Mucosa of gallbladder (tissue), 1 donor: Measurements from ENCODE around the gene RPL18. TPM values are rescaled to one million over a fixed set of nuclear protein-coding genes. Genes with fewer than 3 reads are reported as not detected.
A peak's percentile ranks its signal among the peaks of the same experiment; 100 is the strongest.

Experiments used
- DNase-seq: peaks from one replicate; pipeline ENCODE4 v3.0.0-alpha.2; 2020; ENCODE audit warnings: low spot score
- total RNA-seq: library from RNA; stranded (reverse); gene quantifications from one replicate; pipeline ENCODE4 v1.2.1, GENCODE V29; 2021
- donor health status: DM: no; HTN: no; CAD: no.

RPL18 gene
- total RNA-seq, 1 donor from 2014 or later, result 1,057 TPM

DNA sequence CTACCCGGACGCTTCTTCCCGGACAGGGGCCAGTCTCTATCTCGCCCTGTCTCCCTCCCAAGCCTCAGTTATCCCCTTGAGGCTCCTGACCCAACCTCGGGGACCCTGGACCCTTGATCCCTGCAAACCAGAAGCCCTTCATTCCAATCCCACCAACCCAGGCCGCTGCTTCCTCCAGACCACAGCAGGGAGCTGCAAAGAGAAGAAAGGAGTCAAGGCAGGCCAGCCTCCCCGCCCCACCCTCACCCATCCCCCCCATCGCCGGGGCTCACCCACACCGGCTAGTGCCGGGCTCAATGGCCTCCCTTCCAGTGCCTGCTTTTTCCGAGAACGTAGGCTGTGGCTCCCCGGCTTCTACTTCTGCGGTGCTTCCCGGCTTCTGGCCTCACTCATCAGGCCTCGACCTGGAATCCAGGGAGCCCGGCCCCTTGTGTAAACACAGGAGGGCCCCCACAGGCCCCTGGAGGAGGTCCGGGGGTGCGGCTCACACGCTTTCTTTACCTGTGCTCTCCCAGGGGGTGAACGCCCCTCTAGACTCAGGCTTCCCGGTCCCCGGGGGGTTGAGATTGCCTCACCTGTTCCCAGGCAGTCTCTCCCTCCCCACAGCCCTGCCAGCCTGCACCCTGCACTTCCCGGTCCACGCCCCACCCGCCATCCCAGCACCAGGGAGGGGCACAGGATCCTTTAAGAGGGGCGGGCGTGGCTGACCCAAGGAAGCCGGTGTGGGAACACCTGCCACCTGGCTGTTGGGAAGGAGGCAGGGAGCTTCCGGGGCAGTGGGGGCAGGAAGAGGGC is 4.3 kb downstream of the RPL18 start, which contains the start of gene FAM83E:
TSS of gene FAM83E (minus strand) at position 641 of the 795 bp plus-strand sequence. CDS start 1,704 bp downstream, outside the sequence.
- peak; percentile 89 for DNase-seq

DNA sequence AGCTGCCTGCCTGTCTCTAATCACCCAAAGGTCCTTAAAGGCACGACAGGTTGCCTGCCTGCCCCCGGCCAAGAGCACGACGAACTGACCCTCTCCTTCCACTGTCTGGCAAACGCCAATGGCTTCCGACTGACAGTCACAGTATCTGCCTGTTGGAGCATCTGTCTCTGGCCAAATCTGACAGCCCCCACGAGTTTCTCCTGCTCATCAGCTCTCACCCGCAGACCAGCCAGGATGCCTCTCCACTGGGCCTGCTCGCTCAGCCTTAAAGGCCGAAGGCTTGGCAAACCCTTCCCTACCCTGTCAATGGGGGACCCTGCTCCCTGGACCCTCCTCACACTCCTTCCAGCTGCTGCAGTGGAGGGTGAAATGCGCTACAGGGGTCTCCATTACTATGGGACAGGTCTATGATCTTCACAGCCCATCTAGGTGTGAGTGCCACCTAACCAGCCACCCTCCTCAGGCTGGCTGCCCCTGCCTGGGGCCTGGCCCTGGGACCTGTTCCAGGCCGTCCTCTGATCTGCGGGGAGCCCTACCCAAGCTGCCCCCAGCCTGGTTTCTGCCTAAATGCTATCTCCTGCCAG is 5.0 kb downstream of the RPL18 start:
- no peak for DNase-seq

DNA sequence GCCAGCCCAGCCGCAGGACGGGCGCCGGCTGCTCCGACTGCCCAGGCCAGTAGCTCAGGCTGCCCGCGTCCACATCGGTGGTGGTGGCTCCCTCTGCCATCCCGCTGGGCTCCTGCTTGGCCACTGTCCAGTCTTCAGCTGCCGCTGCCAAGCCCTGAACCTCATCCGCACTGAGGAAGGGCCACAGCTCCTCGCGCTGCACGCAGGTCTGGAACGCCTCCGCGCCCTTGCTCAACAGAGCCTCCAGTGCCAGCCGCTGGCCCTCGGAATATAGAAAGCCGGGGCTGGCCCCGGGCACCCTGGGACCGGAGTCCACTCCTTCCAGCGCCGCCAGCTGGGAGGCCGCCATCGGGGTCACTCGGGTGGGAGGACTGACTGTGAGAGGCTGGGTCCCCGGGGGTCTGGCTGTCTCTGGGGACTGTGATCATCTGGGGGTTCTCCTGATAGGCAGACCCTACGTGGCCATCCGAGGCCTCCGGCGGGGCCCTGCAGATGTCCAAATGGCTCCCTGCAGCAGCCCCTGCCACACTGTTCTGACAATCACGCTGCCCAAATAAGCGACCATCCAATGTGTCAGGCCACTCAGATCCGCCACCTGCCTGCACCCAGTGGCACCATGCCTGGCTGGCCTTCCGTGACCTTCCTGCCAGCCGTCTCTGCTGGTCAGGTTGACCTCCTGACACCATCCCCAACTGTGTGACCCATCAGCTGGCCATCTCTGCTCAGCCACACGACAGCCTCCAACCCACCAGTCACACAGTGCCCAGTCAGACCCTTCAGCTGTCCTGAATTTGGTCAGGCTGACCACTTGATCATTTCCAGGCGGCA is 5.7 kb downstream of the RPL18 start:
- DNase-seq, result peak; percentile 72

DNA sequence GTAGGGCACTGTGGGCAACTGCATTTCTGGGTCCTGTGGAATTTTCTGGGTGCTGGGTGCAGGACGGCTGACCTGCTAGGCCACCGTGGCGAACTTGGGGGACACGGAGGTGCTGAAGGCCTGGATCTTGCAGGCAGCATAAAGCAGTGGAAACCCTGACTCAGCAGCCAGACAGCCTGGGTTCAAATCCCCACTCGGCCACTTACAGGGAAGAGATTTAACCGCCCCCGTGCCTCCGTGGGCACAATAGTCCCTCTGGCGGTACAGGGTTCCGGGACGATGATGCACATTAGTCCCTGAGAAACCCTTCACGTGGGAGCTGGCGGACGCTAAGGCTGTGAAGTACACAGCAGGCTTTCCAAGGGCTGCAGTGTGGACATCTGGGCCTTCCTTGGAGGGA is 7.1 kb downstream of the RPL18 start:
- DNase-seq, result no peak

DNA sequence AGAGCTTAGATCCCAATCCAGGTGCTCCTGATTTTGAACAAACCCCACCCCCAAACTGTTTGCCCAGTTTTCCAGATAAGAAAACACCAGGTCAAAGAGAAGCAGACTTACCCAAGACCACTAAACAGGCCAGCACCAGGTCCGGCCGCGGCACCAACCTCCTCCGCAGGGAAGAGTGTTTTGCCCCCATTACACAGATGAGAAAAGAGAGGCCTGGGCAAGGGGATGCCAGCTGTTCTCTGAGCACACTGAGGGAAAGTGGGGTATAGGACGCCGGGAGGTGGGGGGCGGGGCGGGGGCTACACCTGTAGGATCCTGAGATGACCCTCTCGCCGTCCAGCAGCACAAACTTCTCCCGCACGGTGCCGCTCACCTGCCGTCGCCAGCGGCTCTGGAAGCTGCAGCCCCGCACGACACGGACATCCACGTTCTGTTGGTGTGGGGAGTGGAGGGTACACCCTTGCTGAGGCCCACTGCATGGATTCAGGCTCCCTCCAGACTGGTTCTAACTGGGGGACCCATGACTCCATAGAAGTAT is 9.3 kb downstream of the RPL18 start:
- DNase-seq, result no peak

DNA sequence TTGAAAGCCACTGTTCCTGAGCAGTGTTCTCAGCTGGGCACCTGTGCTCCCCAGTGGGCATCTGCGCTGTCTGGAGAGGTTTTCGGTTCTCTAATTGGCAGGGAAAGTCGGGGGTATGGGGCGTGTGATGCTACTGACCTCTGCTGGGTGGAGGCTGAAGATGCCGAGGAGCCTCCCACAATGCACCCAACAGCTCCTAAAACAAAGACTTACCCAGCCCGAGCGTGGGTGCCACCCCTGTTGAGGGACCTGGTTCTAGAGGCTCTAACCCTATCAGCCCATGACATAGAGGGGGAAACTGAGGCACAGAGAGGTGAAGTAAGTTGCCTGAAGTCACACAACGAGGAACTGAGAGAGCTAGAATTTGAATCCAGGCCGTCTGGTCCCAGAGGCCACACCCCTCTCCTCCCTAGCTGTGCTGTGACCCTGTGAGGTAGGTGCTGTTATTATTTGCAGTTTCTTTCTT is 10.1 kb downstream of the RPL18 start:
- DNase-seq, result no peak

DNA sequence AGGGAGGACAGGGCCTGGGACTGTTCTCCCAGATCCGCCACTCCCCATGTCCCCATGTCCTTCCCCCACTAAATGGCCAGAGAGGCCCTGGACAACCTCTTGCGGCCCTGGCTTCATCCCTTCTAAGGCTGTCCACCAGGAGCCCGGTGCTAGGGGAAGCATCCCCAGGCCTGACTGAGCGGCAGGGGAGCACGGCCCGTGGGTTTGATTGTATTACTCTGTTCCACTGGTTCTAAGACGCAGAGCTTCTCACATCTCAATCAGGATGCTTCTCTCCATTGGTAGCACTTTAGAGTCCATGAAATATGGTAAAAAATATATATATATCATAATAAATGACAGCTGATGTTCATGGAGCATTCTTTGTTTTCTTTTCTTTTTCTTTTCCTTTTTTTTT is 11.6 kb downstream of the RPL18 start:
- DNase-seq, result no peak

DNA sequence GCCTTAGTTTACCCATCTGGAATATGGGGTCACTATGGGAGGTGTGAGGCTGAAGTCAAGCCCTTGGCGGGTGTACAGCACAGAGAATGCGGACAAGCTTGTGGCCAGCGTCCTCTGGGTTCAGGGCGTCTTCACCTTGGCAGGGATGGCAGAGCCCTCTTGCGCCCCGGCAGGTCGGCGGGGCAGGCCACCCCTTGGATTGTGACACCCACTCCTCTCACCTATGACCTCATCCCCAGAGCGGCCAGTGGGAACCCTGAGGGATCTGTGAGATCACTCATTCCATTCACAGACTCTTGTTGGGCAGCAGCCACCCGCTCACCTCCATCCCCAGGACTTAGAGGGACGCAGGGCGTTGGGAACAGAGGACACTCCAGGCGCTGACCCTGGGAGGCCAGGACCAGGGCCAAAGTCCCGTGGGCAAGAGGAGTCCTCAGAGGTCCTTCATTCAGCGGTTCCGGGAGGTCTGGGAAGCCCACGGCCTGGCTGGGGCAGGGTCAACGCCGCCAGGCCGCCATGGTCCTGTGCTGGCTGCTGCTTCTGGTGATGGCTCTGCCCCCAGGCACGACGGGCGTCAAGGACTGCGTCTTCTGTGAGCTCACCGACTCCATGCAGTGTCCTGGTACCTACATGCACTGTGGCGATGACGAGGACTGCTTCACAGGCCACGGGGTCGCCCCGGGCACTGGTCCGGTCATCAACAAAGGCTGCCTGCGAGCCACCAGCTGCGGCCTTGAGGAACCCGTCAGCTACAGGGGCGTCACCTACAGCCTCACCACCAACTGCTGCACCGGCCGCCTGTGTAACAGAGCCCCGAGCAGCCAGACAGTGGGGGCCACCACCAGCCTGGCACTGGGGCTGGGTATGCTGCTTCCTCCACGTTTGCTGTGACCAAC is 12.3 kb downstream of the RPL18 start, which contains the start of gene SPACA4:
TSS of gene SPACA4 (plus strand) at position 280 of the 896 bp plus-strand sequence. CDS start at position 517, 237 bp downstream.
- no peak for DNase-seq

DNA sequence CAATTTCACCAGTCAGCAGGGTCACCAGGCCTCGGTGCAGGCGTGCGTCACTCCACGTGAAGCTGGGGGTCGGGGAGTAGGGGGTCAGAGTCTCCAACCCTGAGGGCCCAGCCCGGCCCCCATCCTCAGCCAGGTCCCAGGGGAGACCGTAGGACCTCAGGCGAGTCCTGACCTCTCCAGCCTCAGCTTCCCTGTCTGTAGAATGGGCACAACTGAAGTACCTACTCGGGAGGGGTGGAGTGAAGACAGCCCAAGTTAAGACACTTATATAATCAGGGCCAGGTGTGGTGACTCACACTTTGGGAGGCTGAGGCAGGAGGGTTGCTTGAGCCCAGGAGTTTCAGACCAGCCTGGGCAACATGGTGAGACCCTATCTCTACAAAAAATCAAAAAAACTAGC is 15.1 kb downstream of the RPL18 start:
- no peak for DNase-seq

DNA sequence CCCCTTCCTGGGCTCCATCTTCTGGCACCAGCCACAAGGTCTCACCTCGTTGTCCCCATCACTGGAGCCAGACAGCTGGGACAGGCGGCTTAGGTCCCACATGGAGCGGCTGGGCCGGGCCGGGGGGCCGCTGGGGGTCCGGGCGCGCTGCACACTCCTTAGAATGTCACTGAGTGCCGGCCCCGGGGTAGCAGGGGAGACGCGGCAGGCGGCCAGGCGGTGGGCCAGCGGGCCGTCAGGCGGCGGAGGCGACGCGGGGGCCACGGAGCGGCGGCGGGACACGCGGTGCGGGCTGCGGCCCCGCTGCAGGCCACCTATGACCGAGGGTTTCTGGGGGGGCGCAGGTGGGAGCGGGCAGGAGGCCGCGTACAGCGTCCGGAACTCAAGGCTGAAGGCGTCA is 15.5 kb downstream of the RPL18 start:
- DNase-seq, result no peak

DNA sequence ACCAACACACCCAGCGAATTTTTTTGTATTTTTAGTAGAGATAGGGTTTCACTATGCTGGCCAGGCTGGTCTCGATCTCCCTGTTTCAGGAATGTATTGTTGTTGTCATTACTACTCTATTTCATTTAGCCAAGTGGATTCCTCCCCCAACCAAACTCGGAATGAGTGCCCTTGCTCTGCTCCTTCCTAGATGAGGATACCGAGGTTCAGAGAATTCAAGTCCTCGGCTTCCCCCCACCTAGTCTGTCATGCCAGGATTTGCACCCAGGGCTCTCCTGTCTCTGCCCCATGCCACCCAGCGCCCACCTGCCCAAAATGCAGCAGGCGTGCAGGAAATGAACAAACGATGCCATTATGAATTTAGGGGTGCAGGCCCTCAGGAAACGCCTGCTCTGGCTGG is 16.0 kb downstream of the RPL18 start:
- no peak for DNase-seq

DNA sequence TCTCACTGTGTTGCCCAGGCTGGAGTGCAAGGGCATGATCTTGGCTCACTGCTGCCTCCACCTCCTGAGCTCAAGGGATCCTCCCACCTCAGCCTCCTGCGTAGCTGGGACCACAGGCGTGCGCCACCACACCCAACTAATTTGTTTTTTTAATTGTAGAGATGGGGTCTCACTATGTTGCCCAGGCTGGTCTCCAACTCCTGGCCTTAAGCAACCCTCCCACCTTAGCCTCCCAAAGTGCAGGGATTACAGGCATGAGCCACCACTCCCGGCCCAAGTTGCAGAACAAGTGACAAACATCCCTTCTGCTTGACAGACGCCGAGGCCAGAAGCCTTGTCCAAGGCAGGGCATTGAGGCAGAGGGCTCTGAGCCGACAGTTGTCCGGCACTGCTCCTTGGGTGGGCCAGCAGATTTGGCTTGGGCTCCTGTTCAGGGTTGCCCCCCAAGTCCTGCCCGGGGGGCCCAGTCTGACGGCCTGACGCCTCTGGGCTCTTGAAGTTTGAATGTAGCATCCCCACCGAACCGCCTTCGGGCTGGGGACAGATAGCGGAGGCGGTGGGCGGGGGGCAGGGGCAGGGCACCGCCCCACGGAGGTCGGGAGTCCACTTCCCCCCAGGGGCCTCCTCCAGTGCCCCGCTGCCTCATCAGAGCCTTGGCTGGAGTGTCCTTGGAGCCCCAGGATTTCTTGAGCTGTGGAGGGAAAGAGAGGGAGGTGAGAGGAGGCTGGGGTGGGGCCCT is 18.1 kb downstream of the RPL18 start:
- DNase-seq, result no peak

DNA sequence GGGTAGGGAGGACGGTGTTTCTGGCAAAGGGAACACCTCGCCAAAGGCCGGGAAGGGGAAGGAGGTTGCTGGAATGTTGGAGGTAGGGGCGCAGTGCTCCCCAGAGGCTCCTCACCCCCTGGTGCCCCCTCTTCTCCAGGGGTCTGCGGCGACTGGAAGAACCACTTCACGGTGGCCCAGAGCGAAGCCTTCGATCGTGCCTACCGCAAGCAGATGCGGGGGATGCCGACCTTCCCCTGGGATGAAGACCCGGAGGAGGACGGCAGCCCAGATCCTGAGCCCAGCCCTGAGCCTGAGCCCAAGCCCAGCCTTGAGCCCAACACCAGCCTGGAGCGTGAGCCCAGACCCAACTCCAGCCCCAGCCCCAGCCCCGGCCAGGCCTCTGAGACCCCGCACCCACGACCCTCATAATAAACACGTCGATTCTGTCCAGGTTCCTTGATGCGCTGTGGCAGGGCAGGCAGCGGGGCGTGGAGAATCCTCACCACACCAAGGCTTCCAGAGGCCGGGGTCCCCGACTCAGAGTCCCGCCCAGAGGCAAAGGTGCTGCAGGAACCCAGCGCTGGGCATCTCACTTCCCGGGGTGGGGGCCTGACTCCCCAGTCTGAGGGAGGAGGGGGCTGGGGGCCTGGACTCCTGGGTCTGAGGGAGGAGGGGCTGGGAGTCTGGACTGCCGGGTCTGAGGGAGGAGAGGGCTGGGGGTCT is 19.8 kb downstream of the RPL18 start:
- no peak for DNase-seq

DNA sequence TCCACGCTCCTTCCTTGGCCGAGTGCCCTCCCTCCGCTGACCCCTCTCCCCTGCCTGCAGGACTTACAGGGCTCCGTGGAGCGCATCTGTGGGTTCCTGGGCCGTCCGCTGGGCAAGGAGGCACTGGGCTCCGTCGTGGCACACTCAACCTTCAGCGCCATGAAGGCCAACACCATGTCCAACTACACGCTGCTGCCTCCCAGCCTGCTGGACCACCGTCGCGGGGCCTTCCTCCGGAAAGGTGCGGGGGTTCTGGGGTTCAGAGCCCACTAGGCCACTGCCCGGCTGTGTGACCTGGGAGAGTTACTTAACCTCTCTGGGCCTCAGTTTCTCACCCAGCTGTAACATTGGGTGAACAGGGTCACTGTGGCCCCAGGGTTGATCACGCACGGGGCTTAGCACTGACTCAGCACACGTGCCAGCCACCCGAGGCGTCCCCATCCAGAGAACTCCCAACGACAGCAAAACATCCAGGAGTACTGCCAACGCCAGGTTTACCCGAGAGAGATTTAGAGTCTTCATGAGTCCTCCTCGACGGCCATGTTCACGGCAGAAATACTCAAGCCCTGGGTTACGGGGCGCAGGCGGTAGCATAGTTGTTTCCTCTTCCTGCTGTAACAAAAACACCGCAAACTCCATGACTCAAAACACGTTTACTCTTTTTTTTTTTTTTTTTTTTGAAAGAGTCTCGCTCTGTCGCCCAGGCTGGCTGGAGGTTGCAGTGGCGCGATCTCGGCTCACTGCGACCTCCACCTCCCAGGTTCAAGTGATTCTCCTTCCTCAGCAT is 22.1 kb downstream of the RPL18 start:
- DNase-seq, result no peak

DNA sequence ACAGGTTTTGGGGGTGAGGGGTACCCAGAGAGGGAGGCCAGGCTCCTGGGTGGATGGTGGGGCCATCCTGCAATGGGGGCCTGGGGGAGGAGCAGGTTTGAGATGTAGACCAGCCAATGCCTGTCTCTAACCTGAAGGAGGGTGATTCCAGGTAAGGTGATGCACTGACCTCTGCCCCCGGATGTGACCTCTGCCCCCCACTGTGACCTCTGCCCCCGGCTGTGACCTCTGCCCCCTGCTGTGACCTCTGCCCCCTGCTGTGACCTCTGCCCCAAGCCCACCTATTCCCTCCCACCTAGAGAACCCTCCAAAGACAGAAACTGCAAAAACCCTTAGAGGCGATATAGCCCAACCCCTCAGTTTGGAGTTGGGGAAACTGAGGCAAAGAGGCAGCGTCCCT is 22.7 kb downstream of the RPL18 start:
- DNase-seq, result no peak

DNA sequence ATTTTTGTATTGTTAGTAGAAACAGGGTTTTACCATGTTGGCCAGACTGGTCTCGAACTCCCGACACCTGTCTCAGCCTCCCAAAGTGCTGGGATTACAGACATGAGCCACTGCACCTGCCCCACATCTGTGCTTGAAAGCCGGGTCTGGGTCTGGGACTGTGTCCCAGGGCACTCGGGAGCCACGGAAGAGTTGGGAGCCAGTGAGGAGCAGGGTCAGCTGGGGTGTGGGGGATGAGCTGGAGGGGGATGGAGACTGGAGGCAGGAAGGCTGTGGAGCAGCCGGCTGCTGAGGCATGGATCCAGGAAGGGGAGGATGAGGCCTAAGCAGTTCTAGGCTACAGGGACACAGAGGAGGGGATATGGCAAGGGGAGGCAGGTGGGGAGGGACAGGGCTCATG is 23.1 kb downstream of the RPL18 start:
- no peak for DNase-seq

DNA sequence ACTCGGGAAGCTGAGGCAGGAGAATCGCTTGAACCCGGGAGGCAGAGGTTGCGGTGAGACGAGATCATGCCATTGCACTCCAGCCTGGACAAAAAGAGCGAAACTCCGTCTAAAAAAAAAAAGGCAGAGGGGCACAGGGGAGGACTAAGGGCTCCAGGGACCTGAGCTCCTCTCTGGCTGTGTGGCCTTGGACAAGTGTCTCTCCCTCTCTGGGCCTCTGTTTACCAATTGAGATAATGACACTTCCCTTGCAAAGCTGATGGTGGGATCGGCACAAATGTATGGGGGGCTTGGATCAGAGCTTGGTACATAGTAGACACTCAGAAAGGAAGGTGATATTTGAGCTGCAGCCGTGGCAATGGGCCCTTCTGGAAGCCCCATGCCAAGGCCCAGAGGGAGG is 23.8 kb downstream of the RPL18 start:
- no peak for DNase-seq

DNA sequence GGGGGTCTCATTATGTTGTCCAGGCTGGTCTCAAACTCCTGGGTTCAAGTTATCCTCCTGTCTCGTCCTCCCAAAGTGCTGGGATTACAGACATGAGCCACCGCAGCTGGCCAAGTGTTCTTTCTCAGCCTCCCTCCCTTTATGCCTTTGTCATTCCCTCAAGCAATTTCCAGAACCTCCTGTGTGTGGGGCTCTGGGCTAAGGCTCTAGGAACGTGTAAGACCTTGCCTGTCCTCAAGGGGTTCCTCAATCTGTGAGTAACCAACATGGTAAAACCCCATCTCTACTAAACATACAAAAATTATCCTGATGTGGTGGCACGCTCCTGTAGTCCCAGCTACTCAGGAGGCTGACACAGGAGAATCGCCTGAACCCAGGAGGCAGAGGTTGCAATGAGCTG is 28.0 kb downstream of the RPL18 start:
- no peak for DNase-seq
